Caki2 (cell line): ENCODE data around the gene VWF. TPM values are rescaled to one million over a fixed set of nuclear protein-coding genes. Genes with fewer than 3 reads are reported as not detected.
"Not testable (repeated sequence)": the region's sequence is repeated elsewhere in the genome, so short reads cannot be mapped to it uniquely, and the experiment has no call there.

ENCODE experiments used
- DNase-seq: peaks from one replicate; pipeline ENCODE4 v3.0.0-alpha.2; 2015; ENCODE audit warnings: low read depth
- in situ Hi-C: cut with HindIII; loops from 2 replicates; pipeline ENCODE4 v1.10.0; 2016; ENCODE audit warnings: low sequenced_read_pairs, low pct_unique_long_range_greater_than_20kb, mixed read lengths
- total RNA-seq: library from RNA; depleted of rRNA; stranded (reverse); fragments of >200 nt; shearing (Covaris generic); gene quantifications from 2 replicates; pipeline ENCODE4 v1.2.3, GENCODE V29; 2014; ENCODE audit warnings: low replicate concordance

The VWF gene
- total RNA-seq, 1 experiment from 2014 or later = 0.07 TPM

- in situ Hi-C loops = no loop called here
- DNase-seq = no peak
Measured at GRCh38 chr12:6114476-6114870, 10.0 kb downstream of the VWF start.

- in situ Hi-C loops = no loop called here
- DNase-seq = no peak
Measured at GRCh38 chr12:6113691-6114475, 10.6 kb downstream of the VWF start.

- in situ Hi-C loops = no loop called here
Measured at GRCh38 chr12:6112004-6112403, 12.5 kb downstream of the VWF start.

GRCh38 chr12:6110006-6110405 is 14.5 kb downstream of the VWF start:
- in situ Hi-C loops = no loop called here
- DNase-seq = no peak

More at GRCh38 chr12:6112004-6112403, 12.5 kb downstream of the VWF start:
- no peak for DNase-seq

GRCh38 chr12:6106218-6106617 is 18.3 kb downstream of the VWF start:
- DNase-seq = no peak
- in situ Hi-C loops = no loop called here

GRCh38 chr12:6104842-6105241 is 19.6 kb downstream of the VWF start:
- in situ Hi-C loops = no loop called here
- no peak for DNase-seq

- in situ Hi-C loops = no loop called here
- DNase-seq = no peak
Measured at GRCh38 chr12:6104027-6104426, 20.4 kb downstream of the VWF start.

GRCh38 chr12:6102021-6102420 is 22.4 kb downstream of the VWF start:
- DNase-seq, in situ Hi-C loops: not testable (repeated sequence)

- no peak for DNase-seq
- in situ Hi-C loops = no loop called here
Measured at GRCh38 chr12:6099316-6099715, 25.2 kb downstream of the VWF start.

- no peak for DNase-seq
- in situ Hi-C loops = no loop called here
Measured at GRCh38 chr12:6097411-6097810, 27.1 kb downstream of the VWF start.

- in situ Hi-C loops = no loop called here
- DNase-seq = no peak
Measured at GRCh38 chr12:6096527-6096926, 27.9 kb downstream of the VWF start.

GRCh38 chr12:6095269-6095668 is 29.2 kb downstream of the VWF start:
- in situ Hi-C loops = no loop called here
- no peak for DNase-seq

- in situ Hi-C loops = no loop called here
- no peak for DNase-seq
Measured at GRCh38 chr12:6093764-6094163, 30.7 kb downstream of the VWF start.

GRCh38 chr12:6092784-6093722 is 31.4 kb downstream of the VWF start:
- in situ Hi-C loops = no loop called here

GRCh38 chr12:6091786-6092566 is 32.5 kb downstream of the VWF start:
- DNase-seq = no peak
- in situ Hi-C loops = no loop called here

More at GRCh38 chr12:6092784-6093722, 31.4 kb downstream of the VWF start:
- DNase-seq = peak; percentile 89

GRCh38 chr12:6090803-6091202 is 33.7 kb downstream of the VWF start:
- in situ Hi-C loops = no loop called here
- DNase-seq = no peak

GRCh38 chr12:6088921-6089747 is 35.3 kb downstream of the VWF start:
- peak; percentile 40 for DNase-seq
- in situ Hi-C loops = no loop called here

GRCh38 chr12:6086316-6086715 is 38.2 kb downstream of the VWF start:
- no peak for DNase-seq
- in situ Hi-C loops = no loop called here
